Naive thymus-derived CD4-positive, alpha-beta T cell (primary cell): ENCODE results near the gene NAALADL2. TPM values are rescaled to one million over a fixed set of nuclear protein-coding genes. Genes with fewer than 3 reads are reported as not detected.

Experiments
- ATAC-seq: fragments of 150-1000 bp; cut with Tn5 transposase; 2 replicates; pipeline ENCODE4 v1.10.0; 2021; ENCODE audit warnings: mild to moderate bottlenecking, moderate library complexity
- CTCF ChIA-PET: fragments of 350-600 bp; sonication (Branson Sonifier 250); formaldehyde crosslinking; loops from one replicate; lab custom pipeline; 2021; ENCODE audit warnings: antibody characterized with exemption; lab: Charles Lee
- POLR2A ChIA-PET: fragments of 350-600 bp; sonication (Branson Sonifier 250); formaldehyde crosslinking; loops from one replicate; lab custom pipeline; 2021; ENCODE audit warnings: antibody characterized with exemption, inconsistent platforms; lab: Charles Lee
- DNase-seq, 9 donors: peaks; one replicate each; pipeline versions ENCODE4 v3.0.0 to v3.0.0-alpha.2; 2020 to 2022; ENCODE audit warnings: mixed read lengths in 1 of 9
- H3K27ac ChIP-seq: one replicate; pipeline ENCODE4 v1.7.0; 2013; ENCODE audit warnings: mild to moderate bottlenecking, low read depth, low read length, moderate library complexity
- H3K27me3 ChIP-seq, 2 donors: one replicate each; pipeline ENCODE4 v1.7.0; 2013; ENCODE audit warnings: low read length in 2 of 2, mild to moderate bottlenecking in 2 of 2, moderate library complexity in 2 of 2; ENCODE audit not compliant: control insufficient read depth in 2 of 2, insufficient read depth in 2 of 2
- H3K36me3 ChIP-seq, 3 experiments: 1 replicate in 2 of 3; 2 replicates in 1 of 3; pipeline ENCODE4 v1.7.0; 2013; ENCODE audit warnings: low read length in 3 of 3, mild to moderate bottlenecking in 3 of 3, moderate library complexity in 1 of 3; ENCODE audit not compliant: insufficient read depth in 3 of 3, control insufficient read depth in 2 of 3
- H3K4me1 ChIP-seq, 2 donors: one replicate each; pipeline ENCODE4 v1.7.0; 2013; ENCODE audit warnings: low read length in 2 of 2, mild to moderate bottlenecking in 2 of 2, moderate library complexity in 1 of 2; ENCODE audit not compliant: control insufficient read depth in 2 of 2, insufficient read depth in 2 of 2
- H3K4me3 ChIP-seq: 2 replicates; pipeline ENCODE4 v1.7.0; 2013; ENCODE audit warnings: mild to moderate bottlenecking, low read length
- H3K9me3 ChIP-seq, 3 experiments: 1 replicate in 2 of 3; 2 replicates in 1 of 3; pipeline ENCODE4 v1.7.0; 2013; ENCODE audit warnings: low read length in 3 of 3; ENCODE audit not compliant: control insufficient read depth in 2 of 3
- H3K27ac Mint-ChIP-seq, 9 donors: one replicate each; pipeline ENCODE4 v1.8.0; 2020 to 2022; ENCODE audit warnings: mixed read lengths in 9 of 9, mild to moderate bottlenecking in 8 of 9, moderate library complexity in 5 of 9, inconsistent platforms in 2 of 9
- H3K27me3 Mint-ChIP-seq, 5 donors: one replicate each; pipeline ENCODE4 v1.8.0; 2021 to 2022; ENCODE audit warnings: mixed read lengths in 5 of 5, mild to moderate bottlenecking in 1 of 5
- H3K36me3 Mint-ChIP-seq, 5 donors: one replicate each; pipeline ENCODE4 v1.8.0; 2020 to 2022; ENCODE audit warnings: mixed read lengths in 5 of 5, mild to moderate bottlenecking in 3 of 5, inconsistent platforms in 1 of 5
- H3K4me1 Mint-ChIP-seq, 7 donors: one replicate each; pipeline ENCODE4 v1.8.0; 2020 to 2022; ENCODE audit warnings: mixed read lengths in 7 of 7, mild to moderate bottlenecking in 3 of 7, inconsistent platforms in 1 of 7
- H3K4me3 Mint-ChIP-seq, 10 donors: one replicate each; pipeline ENCODE4 v1.8.0; 2020 to 2022; ENCODE audit warnings: mild to moderate bottlenecking in 10 of 10, mixed read lengths in 10 of 10, moderate library complexity in 6 of 10, inconsistent platforms in 2 of 10
- H3K9me3 Mint-ChIP-seq, 11 donors: one replicate each; pipeline ENCODE4 v1.8.0; 2020 to 2022; ENCODE audit warnings: mixed read lengths in 11 of 11, mild to moderate bottlenecking in 4 of 11, inconsistent platforms in 1 of 11, moderate library complexity in 1 of 11
- intact Hi-C, 2 donors: fragments of 100-400 bp; cut with micrococcal nuclease; formaldehyde crosslinking; loops; one replicate each; pipeline ENCODE4 v1.15.1; 2023
- polyA plus RNA-seq, 2 donors: library from polyadenylated mRNA; unstranded; fragments of 300-500 nt; fragmentation: Illumina TruSeq; gene quantifications; one replicate each; pipeline ENCODE4 v1.2.3, GENCODE V29; 2021
- total RNA-seq, 6 experiments: library from RNA in 5 of 6; stranded (reverse) in 5 of 6; gene quantifications; 1 replicate in 5 of 6; 2 replicates in 1 of 6; pipeline ENCODE4 v1.2.3 and lab custom pipeline; 2021 to 2026

The NAALADL2 gene
- total and polyA plus RNA-seq, 7 experiments from 2014 or later = 0.76 to 1.4 TPM; not detected in 5

DNA sequence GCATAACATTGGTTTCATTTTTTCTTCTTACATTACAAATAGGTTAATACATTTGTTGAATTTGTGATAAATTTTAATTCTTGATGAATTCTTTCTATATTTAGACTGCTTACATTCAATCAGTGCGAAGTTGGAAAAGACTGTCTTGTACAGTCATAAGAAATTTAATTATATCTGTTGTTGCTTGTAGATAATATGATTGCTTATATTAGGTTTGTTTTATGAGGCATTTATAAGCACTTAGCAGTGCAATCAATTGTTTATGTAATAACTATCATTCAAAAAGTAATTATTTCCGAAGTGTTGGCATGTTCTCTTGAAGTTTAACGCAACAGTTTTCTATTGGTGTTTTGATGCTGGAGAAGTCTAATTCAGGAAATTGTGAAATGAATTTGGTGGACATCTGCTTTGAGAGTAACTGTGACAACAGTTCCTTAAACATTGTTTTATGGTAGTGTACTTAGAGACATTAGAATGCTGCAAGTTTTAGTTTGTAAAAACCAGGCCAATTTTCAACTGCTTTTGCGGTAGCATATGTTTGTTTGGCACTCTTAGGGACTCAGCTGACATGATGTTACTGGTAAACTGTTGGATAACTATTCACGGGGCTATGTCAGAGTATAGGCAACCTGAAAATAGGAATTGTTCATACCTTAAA, 99.7 kb downstream of the NAALADL2 start:
- H3K4me1 Mint-ChIP-seq = no peaks in the 10 kb centered on the region
- no peaks in the 10 kb centered on the region for H3K36me3 ChIP-seq
- H3K9me3 Mint-ChIP-seq = peaks cover 0 to 8% (median 0%) of the 10 kb centered on the region in 11 donors
- no peak overlapping the region for H3K4me3 ChIP-seq
- H3K4me3 Mint-ChIP-seq = no peak overlapping the region
- no peaks in the 10 kb centered on the region for H3K27me3 ChIP-seq
- intact Hi-C loops = no loop called here
- no peaks in the 10 kb centered on the region for H3K4me1 ChIP-seq
- DNase-seq (no peak), ATAC-seq (no peak)
- H3K27ac Mint-ChIP-seq = no peak overlapping the region
- H3K9me3 ChIP-seq = no peaks in the 10 kb centered on the region
- no peaks in the 10 kb centered on the region for H3K27me3 Mint-ChIP-seq
- H3K36me3 Mint-ChIP-seq = no peaks in the 10 kb centered on the region
- H3K27ac ChIP-seq = no peak overlapping the region
- CTCF ChIA-PET = no interaction called here
- POLR2A ChIA-PET = no interaction called here

DNA sequence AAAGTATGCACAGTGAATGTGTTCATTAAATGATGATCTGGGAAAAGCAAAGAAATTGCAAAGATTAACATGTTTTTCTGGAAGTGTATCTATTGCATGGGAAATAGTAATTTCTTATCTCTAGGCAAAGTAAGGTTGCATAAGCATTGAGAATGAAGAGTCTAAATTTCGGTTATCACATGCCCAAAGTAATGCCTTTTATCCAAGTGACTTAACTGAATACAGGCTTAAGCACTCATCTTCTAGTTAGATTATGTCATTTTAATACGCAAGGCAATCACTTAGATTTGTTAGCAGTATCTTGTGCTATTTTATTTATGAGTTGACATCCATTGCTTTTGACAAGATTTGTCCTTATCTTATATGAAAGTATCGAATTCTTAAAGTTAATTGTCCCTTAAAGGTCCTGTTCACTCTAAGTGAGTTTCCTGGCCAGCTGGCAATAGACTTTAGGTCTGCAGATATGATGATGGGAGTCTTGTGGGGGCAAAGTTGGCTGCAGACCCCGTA, 100.5 kb downstream of the NAALADL2 start:
- Mint-ChIP-seq H3K4me3 (no peak overlapping the region), H3K9me3 (peaks cover 0 to 8% (median 0%) of the 10 kb centered on the region in 11 donors), H3K27ac (no peak overlapping the region), H3K36me3 (no peaks in the 10 kb centered on the region), H3K4me1 (no peaks in the 10 kb centered on the region), H3K27me3 (no peaks in the 10 kb centered on the region)
- intact Hi-C loops = no loop called here
- Histone ChIP-seq H3K36me3 (no peaks in the 10 kb centered on the region), H3K27ac (no peak overlapping the region), H3K9me3 (no peaks in the 10 kb centered on the region), H3K4me3 (no peak overlapping the region), H3K27me3 (no peaks in the 10 kb centered on the region), H3K4me1 (no peaks in the 10 kb centered on the region)
- ChIA-PET POLR2A (no interaction called here), CTCF (no interaction called here)
- DNase-seq (no peak), ATAC-seq (no peak)

DNA sequence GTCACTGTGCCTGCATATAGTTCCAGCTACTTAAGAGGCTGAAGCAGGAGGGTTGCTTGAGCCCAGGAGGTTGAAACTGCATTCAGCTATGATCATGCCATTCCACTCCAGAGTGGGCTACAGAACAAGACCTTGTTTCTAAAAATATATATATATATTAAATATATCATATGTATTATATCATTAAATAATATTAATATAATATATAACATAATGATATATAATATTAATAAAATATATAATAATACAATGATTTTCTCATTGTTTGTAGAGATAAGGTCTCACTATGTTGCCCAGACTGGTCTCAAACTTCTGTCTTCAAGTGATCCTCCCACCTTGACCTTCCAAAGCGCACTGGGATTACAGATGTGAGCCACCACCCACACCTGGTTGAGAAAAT, 101.8 kb downstream of the NAALADL2 start:
- Histone ChIP-seq H3K9me3 (no peaks in the 10 kb centered on the region), H3K27me3 (no peaks in the 10 kb centered on the region), H3K4me1 (no peaks in the 10 kb centered on the region), H3K4me3 (no peak overlapping the region), H3K27ac (no peak overlapping the region), H3K36me3 (no peaks in the 10 kb centered on the region)
- Mint-ChIP-seq H3K27me3 (no peaks in the 10 kb centered on the region), H3K36me3 (no peaks in the 10 kb centered on the region), H3K27ac (no peak overlapping the region), H3K4me3 (no peak overlapping the region), H3K4me1 (no peaks in the 10 kb centered on the region), H3K9me3 (peaks cover 0 to 8% (median 0%) of the 10 kb centered on the region in 11 donors)
- intact Hi-C loops = no loop called here
- DNase-seq (no peak), ATAC-seq (no peak)
- ChIA-PET POLR2A (no interaction called here), CTCF (no interaction called here)

DNA sequence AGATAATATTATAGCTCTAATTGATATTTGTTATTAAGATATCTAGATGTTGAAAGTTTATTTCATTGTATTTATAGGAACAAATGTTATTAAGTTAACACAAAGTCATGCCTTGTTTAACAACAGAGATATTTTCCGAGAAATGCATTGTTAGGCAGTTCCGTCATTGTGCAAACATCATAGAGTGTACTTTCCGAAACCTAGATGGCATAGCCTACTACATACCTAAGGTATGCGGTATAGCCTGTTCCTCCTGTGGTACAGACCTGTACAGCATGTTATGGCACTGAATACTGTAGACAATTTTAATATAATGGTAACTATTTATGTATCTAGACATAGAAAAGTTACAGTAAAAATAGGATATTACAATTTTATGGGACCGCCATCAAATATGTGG, 114.3 kb downstream of the NAALADL2 start:
- intact Hi-C loops = no loop called here

DNA sequence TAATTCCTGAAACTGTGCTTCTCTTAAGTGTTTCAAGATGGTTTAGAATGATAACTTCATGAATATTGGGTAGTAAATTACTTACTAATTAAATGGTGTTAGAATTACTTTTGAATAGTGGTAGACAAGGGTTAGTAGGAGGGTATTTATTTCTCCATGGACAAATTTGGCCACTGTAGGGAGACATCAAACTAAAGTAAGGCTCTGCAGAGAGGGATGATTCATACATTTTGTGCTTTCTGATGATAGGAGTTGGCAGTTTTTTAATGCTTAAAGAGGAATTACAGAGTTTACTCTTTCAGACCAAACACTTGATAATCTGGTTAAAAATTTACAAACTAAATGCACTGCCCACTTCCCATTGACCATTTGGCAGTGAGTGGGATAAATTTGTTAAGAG, 127.6 kb downstream of the NAALADL2 start:
- DNase-seq (no peak), ATAC-seq (no peak)
- Histone ChIP-seq H3K4me3 (no peak overlapping the region), H3K27me3 (no peaks in the 10 kb centered on the region), H3K27ac (no peak overlapping the region), H3K9me3 (no peaks in the 10 kb centered on the region), H3K36me3 (no peaks in the 10 kb centered on the region), H3K4me1 (no peaks in the 10 kb centered on the region)
- intact Hi-C loops = no loop called here
- Mint-ChIP-seq H3K36me3 (no peaks in the 10 kb centered on the region), H3K4me1 (no peaks in the 10 kb centered on the region), H3K27ac (no peak overlapping the region), H3K27me3 (no peaks in the 10 kb centered on the region), H3K9me3 (peaks cover 0 to 25% (median 4%) of the 10 kb centered on the region in 11 donors), H3K4me3 (no peak overlapping the region)
- POLR2A ChIA-PET = no interaction called here
- CTCF ChIA-PET = no interaction called here

More for the DNA sequence above, 114.3 kb downstream of the NAALADL2 start:
- Histone ChIP-seq H3K4me3 (no peak overlapping the region), H3K4me1 (no peaks in the 10 kb centered on the region), H3K36me3 (no peaks in the 10 kb centered on the region), H3K27me3 (no peaks in the 10 kb centered on the region), H3K27ac (no peak overlapping the region), H3K9me3 (no peaks in the 10 kb centered on the region)
- Mint-ChIP-seq H3K36me3 (no peaks in the 10 kb centered on the region), H3K4me3 (no peak overlapping the region), H3K4me1 (no peaks in the 10 kb centered on the region), H3K27ac (no peak overlapping the region), H3K27me3 (no peaks in the 10 kb centered on the region), H3K9me3 (peaks cover 0 to 5% (median 2%) of the 10 kb centered on the region in 11 donors)
- ATAC-seq (no peak), DNase-seq (no peak)
- CTCF ChIA-PET = interaction anchor here (0.6 kb wide), 1 partner anchor 145 kb away, joined by 5 read pairs; no protein-coding TSS in a partner anchor
- POLR2A ChIA-PET = no interaction called here

DNA sequence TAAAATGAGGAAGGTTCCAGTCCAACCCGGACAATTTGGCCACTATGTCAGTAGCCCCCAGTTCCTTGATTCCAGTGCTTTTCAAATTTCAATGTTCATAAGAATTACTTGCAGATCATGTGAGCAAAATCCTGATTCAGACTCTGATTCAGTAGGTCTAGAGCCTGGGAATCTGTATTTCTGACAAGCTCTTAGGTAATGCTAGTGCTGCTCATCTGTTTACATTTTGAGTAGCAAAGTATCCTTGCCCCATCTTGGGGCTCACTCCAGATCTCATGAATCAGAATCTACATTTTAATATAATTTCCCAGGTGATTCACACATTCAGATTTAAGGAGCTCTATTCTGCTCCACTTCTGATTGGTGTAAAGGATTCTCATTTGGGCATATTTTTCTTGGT, 142.0 kb downstream of the NAALADL2 start:
- intact Hi-C loops = no loop called here
- CTCF ChIA-PET = no interaction called here
- no peaks in the 10 kb centered on the region for H3K36me3 ChIP-seq

DNA sequence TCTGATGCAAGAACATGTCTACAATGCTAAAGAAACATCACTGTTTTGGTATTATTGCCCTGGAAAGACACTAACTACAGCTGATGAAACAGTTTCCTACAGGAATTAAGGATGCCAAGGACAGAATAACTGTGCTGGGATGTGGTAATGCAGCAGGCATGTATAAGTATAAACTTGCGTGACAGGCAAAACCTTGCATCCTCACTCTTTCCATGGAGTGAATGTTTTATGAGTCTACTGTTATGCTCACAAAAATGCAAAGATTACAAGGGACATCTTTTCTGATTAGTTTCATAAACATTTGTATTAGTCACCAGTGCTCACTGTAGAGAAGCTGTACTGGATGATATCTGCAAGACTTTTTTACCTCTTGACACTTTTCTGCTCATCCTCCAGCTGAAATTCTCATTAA, 143.6 kb downstream of the NAALADL2 start:
- Histone ChIP-seq H3K9me3 (no peaks in the 10 kb centered on the region), H3K4me3 (no peak overlapping the region), H3K27me3 (no peaks in the 10 kb centered on the region), H3K4me1 (no peaks in the 10 kb centered on the region), H3K36me3 (no peaks in the 10 kb centered on the region), H3K27ac (no peak overlapping the region)
- Mint-ChIP-seq H3K4me3 (no peak overlapping the region), H3K36me3 (no peaks in the 10 kb centered on the region), H3K4me1 (no peaks in the 10 kb centered on the region), H3K27me3 (no peaks in the 10 kb centered on the region), H3K9me3 (peaks cover 0 to 25% (median 3%) of the 10 kb centered on the region in 11 donors), H3K27ac (no peak overlapping the region)
- ChIA-PET CTCF (no interaction called here), POLR2A (no interaction called here)
- intact Hi-C loops = no loop called here
- ATAC-seq (no peak), DNase-seq (no peak)

More for the DNA sequence above, 142.0 kb downstream of the NAALADL2 start:
- POLR2A ChIA-PET = no interaction called here
- no peaks in the 10 kb centered on the region for H3K27me3 ChIP-seq
- Mint-ChIP-seq H3K9me3 (peaks cover 0 to 25% (median 4%) of the 10 kb centered on the region in 11 donors), H3K4me1 (no peaks in the 10 kb centered on the region), H3K4me3 (no peak overlapping the region), H3K36me3 (no peaks in the 10 kb centered on the region), H3K27me3 (no peaks in the 10 kb centered on the region), H3K27ac (no peak overlapping the region)
- no peaks in the 10 kb centered on the region for H3K9me3 ChIP-seq
- no peaks in the 10 kb centered on the region for H3K4me1 ChIP-seq
- H3K4me3 ChIP-seq = no peak overlapping the region
- ATAC-seq (no peak), DNase-seq (no peak)
- H3K27ac ChIP-seq = no peak overlapping the region
